ENCODE results near the gene FGF5. TPM values are rescaled to one million over a fixed set of nuclear protein-coding genes. Genes with fewer than 3 reads are reported as not detected.

The FGF5 gene
- total RNA-seq, 1 experiment from 2014 or later = not detected

DNA sequence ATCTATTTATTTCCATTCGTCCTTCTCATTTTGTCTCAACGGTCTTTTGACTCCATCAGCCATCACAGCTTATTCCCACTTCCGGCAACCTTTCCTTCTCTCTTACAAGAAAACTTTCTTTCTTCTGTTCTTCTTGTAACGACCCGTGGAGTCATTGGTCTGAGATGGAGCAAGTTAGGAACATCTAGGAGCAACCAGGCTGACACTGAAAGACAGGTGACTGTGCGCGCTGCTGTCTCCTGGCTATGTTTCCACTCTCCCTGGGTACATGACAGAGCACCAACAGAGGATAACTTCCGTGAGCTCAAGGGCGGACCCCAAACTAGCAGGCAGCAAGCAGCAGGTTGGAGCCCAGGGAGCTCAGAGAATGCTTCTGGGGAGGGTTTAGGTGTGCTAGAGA lies 2.5 kb downstream of the FGF5 start:
- no peaks in the 10 kb centered on the region; the same call in 1 of the 2 replicates for H4K20me1 ChIP-seq (ENCODE audit: insufficient read depth)
- no peaks in the 10 kb centered on the region for H3K4me1 ChIP-seq (ENCODE audit: control insufficient read depth in 1 of 2, insufficient read depth in 2 of 2, low read length in 2 of 2)
- TF ChIP-seq, protein P1, sequence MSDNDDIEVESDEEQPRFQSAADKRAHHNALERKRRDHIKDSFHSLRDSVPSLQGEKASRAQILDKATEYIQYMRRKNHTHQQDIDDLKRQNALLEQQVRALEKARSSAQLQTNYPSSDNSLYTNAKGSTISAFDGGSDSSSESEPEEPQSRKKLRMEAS (IDR thresholded peaks at IDR 0.05) = no peak
- no peak for TF ChIP-seq JUND (IDR thresholded peaks at IDR 0.05)
- TF ChIP-seq, protein P2, sequence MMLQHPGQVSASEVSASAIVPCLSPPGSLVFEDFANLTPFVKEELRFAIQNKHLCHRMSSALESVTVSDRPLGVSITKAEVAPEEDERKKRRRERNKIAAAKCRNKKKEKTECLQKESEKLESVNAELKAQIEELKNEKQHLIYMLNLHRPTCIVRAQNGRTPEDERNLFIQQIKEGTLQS (IDR thresholded peaks at IDR 0.05) = no peak
- no peak for TF ChIP-seq SRF (IDR thresholded peaks at IDR 0.05; ENCODE audit: low read depth)
- TF ChIP-seq, protein P3, sequence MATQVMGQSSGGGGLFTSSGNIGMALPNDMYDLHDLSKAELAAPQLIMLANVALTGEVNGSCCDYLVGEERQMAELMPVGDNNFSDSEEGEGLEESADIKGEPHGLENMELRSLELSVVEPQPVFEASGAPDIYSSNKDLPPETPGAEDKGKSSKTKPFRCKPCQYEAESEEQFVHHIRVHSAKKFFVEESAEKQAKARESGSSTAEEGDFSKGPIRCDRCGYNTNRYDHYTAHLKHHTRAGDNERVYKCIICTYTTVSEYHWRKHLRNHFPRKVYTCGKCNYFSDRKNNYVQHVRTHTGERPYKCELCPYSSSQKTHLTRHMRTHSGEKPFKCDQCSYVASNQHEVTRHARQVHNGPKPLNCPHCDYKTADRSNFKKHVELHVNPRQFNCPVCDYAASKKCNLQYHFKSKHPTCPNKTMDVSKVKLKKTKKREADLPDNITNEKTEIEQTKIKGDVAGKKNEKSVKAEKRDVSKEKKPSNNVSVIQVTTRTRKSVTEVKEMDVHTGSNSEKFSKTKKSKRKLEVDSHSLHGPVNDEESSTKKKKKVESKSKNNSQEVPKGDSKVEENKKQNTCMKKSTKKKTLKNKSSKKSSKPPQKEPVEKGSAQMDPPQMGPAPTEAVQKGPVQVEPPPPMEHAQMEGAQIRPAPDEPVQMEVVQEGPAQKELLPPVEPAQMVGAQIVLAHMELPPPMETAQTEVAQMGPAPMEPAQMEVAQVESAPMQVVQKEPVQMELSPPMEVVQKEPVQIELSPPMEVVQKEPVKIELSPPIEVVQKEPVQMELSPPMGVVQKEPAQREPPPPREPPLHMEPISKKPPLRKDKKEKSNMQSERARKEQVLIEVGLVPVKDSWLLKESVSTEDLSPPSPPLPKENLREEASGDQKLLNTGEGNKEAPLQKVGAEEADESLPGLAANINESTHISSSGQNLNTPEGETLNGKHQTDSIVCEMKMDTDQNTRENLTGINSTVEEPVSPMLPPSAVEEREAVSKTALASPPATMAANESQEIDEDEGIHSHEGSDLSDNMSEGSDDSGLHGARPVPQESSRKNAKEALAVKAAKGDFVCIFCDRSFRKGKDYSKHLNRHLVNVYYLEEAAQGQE (IDR thresholded peaks at IDR 0.05; ENCODE audit: low read depth) = no peak
- TF ChIP-seq ZNF274 (IDR thresholded peaks at IDR 0.05; ENCODE audit: low read depth, low read length) = no peak
- TF ChIP-seq RAD21 (IDR thresholded peaks at IDR 0.05; ENCODE audit: low read depth) = no peak
- TF ChIP-seq, protein P4, sequence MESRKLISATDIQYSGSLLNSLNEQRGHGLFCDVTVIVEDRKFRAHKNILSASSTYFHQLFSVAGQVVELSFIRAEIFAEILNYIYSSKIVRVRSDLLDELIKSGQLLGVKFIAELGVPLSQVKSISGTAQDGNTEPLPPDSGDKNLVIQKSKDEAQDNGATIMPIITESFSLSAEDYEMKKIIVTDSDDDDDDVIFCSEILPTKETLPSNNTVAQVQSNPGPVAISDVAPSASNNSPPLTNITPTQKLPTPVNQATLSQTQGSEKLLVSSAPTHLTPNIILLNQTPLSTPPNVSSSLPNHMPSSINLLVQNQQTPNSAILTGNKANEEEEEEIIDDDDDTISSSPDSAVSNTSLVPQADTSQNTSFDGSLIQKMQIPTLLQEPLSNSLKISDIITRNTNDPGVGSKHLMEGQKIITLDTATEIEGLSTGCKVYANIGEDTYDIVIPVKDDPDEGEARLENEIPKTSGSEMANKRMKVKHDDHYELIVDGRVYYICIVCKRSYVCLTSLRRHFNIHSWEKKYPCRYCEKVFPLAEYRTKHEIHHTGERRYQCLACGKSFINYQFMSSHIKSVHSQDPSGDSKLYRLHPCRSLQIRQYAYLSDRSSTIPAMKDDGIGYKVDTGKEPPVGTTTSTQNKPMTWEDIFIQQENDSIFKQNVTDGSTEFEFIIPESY (IDR thresholded peaks at IDR 0.05; ENCODE audit: extremely low read depth, insufficient replicate concordance, low read length) = no peak
- TF ChIP-seq SP1 (IDR thresholded peaks at IDR 0.05; ENCODE audit: low read depth) = no peak
- TF ChIP-seq CBX3 (IDR thresholded peaks at IDR 0.05; ENCODE audit: low read depth) = no peak
- TF ChIP-seq EGR1 (IDR thresholded peaks at IDR 0.05; ENCODE audit: low read depth) = no peak
- no peak for TF ChIP-seq POLR2A (IDR thresholded peaks at IDR 0.05; ENCODE audit: borderline replicate concordance, extremely low read depth, insufficient read depth, insufficient read length)
- TF ChIP-seq CEBPB (IDR thresholded peaks at IDR 0.05; ENCODE audit: low read depth) = no peak
- no peak for TF ChIP-seq TCF7L2 (IDR thresholded peaks at IDR 0.05; ENCODE audit: borderline replicate concordance, extremely low read depth, insufficient read depth, insufficient read length)
- no peak for TF ChIP-seq POLR2AphosphoS5 (IDR thresholded peaks at IDR 0.05; ENCODE audit: low read depth, low read length)
- TF ChIP-seq EZH2phosphoT487 (IDR thresholded peaks at IDR 0.05; ENCODE audit: borderline replicate concordance) = no peak
- ChIA-PET POLR2A (no interaction called here), CTCF (no interaction called here), RAD21 (ENCODE audit: low non-redundant PET in 1 of 2, low total read pairs in 2 of 2, uncharacterized antibody in 2 of 2, unreplicated experiment in 2 of 2) (no interaction called here)
- DNase-seq (ENCODE audit: low read depth, low spot score) (no peak), ATAC-seq (no peak)
- no peak overlapping the region for H2AFZ ChIP-seq (ENCODE audit: low read depth, low read length, poor library complexity, severe bottlenecking)
- H3K27ac ChIP-seq (ENCODE audit: low read depth, low read length) = no peak overlapping the region
- H3K79me2 ChIP-seq (ENCODE audit: insufficient read depth, low read length) = no peaks in the 10 kb centered on the region
- no TSS peak for BruUV-seq (replicated peaks)
- intact Hi-C loops (cut with micrococcal nuclease) = no loop called here
- no peaks in the 10 kb centered on the region for H3K9me2 ChIP-seq (ENCODE audit: insufficient read depth)
- no peak overlapping the region for H3K9ac ChIP-seq (ENCODE audit: low read length)
- H3K27me3 ChIP-seq (ENCODE audit: insufficient read depth, low read length) = peaks cover 53% of the 10 kb centered on the region
- no peak overlapping the region for H3K4me3 ChIP-seq (replicated peaks in 1 of 2; ENCODE audit: low read depth in 1 of 2, low read length in 2 of 2)
- no peak overlapping the region for H3K4me2 ChIP-seq (ENCODE audit: low read length)
- no peaks in the 10 kb centered on the region for H3K9me3 ChIP-seq (ENCODE audit: control insufficient read depth in 1 of 2, insufficient read depth in 1 of 2, low read depth in 1 of 2, low read length in 2 of 2)
- no peaks in the 10 kb centered on the region for H3K36me3 ChIP-seq (ENCODE audit: control insufficient read depth in 1 of 2, insufficient read depth in 2 of 2, low read length in 2 of 2)
